Panc1 (cell line): ENCODE data around the gene CXCL6.

Source experiments
- CTCF ChIP-seq: fragments of 450-650 bp; IDR thresholded peaks from 2 replicates; pipeline ENCODE4 v1.5.1; 2017; ENCODE audit warnings: mild to moderate bottlenecking
- REST ChIP-seq, 2 experiments: IDR thresholded peaks; 2 replicates each; pipeline ENCODE4 v1.6.1; 2011 to 2012; ENCODE audit warnings: low read depth in 2 of 2, control low read depth in 1 of 2, low read length in 1 of 2, mild to moderate bottlenecking in 1 of 2, moderate library complexity in 1 of 2; ENCODE audit not compliant: insufficient read depth in 1 of 2

- TF ChIP-seq CTCF (peak; percentile 22), REST (IDR thresholded peaks at IDR 0.05; ENCODE audit: insufficient read depth in 1 of 2, low read depth in 2 of 2, low read length in 1 of 2) (no peak)
Observed at GRCh38 chr4:73803213-73803612, 33.3 kb upstream of the CXCL6 start.
